ENCODE data around the gene CYB5R3.
"Not testable (repeated sequence)": the region's sequence is repeated elsewhere in the genome, so short reads cannot be mapped to it uniquely, and the experiment has no call there.

Gene CYB5R3

GRCh38 chr22:42584364-42584940, 64.7 kb downstream of the CYB5R3 start:
- Histone ChIP-seq H3K27me3 (ENCODE audit: insufficient read depth, poor library complexity, severe bottlenecking) (no peaks in the 10 kb centered on the region), H3K27ac (replicated peaks) (no peak overlapping the region), H3K4me3 (replicated peaks; ENCODE audit: insufficient read depth, low read length) (no peak overlapping the region)
- DNase-seq (ENCODE audit: low read depth in 1 of 2, low spot score in 1 of 2) = no peak
- TF ChIP-seq CTCF (IDR thresholded peaks at IDR 0.05; ENCODE audit: insufficient read depth, low read length) (no peak), POLR2AphosphoS5 (IDR thresholded peaks at IDR 0.05; ENCODE audit: low read depth) (0 out of 2 replicates have a peak, but pooled peaks have one; percentile 2), SPI1 (IDR thresholded peaks at IDR 0.05; ENCODE audit: borderline replicate concordance, low read depth) (no peak), GABPA (IDR thresholded peaks at IDR 0.05; ENCODE audit: low read depth) (no peak), REST (IDR thresholded peaks at IDR 0.05; ENCODE audit: insufficient replicate concordance, low read depth) (no peak)

- no peak overlapping the region for H3K27ac ChIP-seq (replicated peaks)
- no peak overlapping the region for H3K4me3 ChIP-seq (replicated peaks; ENCODE audit: insufficient read depth, low read length)
- DNase-seq (ENCODE audit: low read depth in 1 of 2, low spot score in 1 of 2) = no peak
- TF ChIP-seq REST (IDR thresholded peaks at IDR 0.05; ENCODE audit: insufficient replicate concordance, low read depth) (no peak), CTCF (IDR thresholded peaks at IDR 0.05; ENCODE audit: insufficient read depth, low read length) (no peak), POLR2AphosphoS5 (IDR thresholded peaks at IDR 0.05; ENCODE audit: low read depth) (no peak)
- H3K27me3 ChIP-seq (ENCODE audit: insufficient read depth, poor library complexity, severe bottlenecking) = no peaks in the 10 kb centered on the region
These were observed 66.2 kb downstream of the CYB5R3 start for GRCh38 chr22:42582987-42583386.

- peak; percentile 80 for TF ChIP-seq POLR2AphosphoS5 (IDR thresholded peaks at IDR 0.05; ENCODE audit: low read depth)
- TF ChIP-seq GABPA (IDR thresholded peaks at IDR 0.05; ENCODE audit: low read depth) = no peak
- peak overlapping the region; percentile 85 for H3K27ac ChIP-seq (replicated peaks)
- H3K4me3 ChIP-seq (replicated peaks; ENCODE audit: insufficient read depth, low read length) = peak overlapping the region; percentile 82
- DNase-seq (ENCODE audit: low read depth in 1 of 2, low spot score in 1 of 2) = peak; percentile 54 to 68
- H3K27me3 ChIP-seq (ENCODE audit: insufficient read depth, poor library complexity, severe bottlenecking) = no peaks in the 10 kb centered on the region
These were observed 67.2 kb downstream of the CYB5R3 start for GRCh38 chr22:42581762-42582716.

- Histone ChIP-seq H3K27ac (replicated peaks) (peak overlapping the region; percentile 85), H3K4me3 (replicated peaks; ENCODE audit: insufficient read depth, low read length) (peak overlapping the region; percentile 82)
- H3K27me3 ChIP-seq (ENCODE audit: insufficient read depth, poor library complexity, severe bottlenecking); DNase-seq (ENCODE audit: low read depth in 1 of 2, low spot score in 1 of 2): not testable (repeated sequence)
These were observed 67.9 kb downstream of the CYB5R3 start for GRCh38 chr22:42581194-42581761.

GRCh38 chr22:42580040-42580439, 69.2 kb downstream of the CYB5R3 start:
- not testable (repeated sequence) for H3K27ac ChIP-seq (replicated peaks); H3K4me3 ChIP-seq (replicated peaks; ENCODE audit: insufficient read depth, low read length); DNase-seq (ENCODE audit: low read depth in 1 of 2, low spot score in 1 of 2); H3K27me3 ChIP-seq (ENCODE audit: insufficient read depth, poor library complexity, severe bottlenecking)
